H1 (cell line): ENCODE data around the gene TP53I11. TPM values are rescaled to one million over a fixed set of nuclear protein-coding genes. Genes with fewer than 3 reads are reported as not detected.

Experiments
- CREB1 ChIP-seq: IDR thresholded peaks from 2 replicates; pipeline ENCODE4 v1.6.1; 2012; ENCODE audit warnings: inconsistent platforms
- HDAC6 ChIP-seq: IDR thresholded peaks from one replicate; pipeline ENCODE4 v1.7.1; 2012; ENCODE audit warnings: low read depth, mild to moderate bottlenecking, inconsistent platforms, low read length, moderate library complexity
- MAFK ChIP-seq: IDR thresholded peaks from 2 replicates; pipeline ENCODE4 v1.6.1; 2012; ENCODE audit warnings: low read depth, mild to moderate bottlenecking, improper control_type of control experiment, low read length
- NANOG ChIP-seq: IDR thresholded peaks from 2 replicates; pipeline ENCODE4 v1.6.1; 2011; ENCODE audit warnings: low read length, low read depth, mild to moderate bottlenecking, inconsistent platforms; ENCODE audit not compliant: insufficient read depth, poor library complexity, severe bottlenecking
- RBBP5 ChIP-seq: IDR thresholded peaks from 2 replicates; pipeline ENCODE4 v1.7.1; 2012; ENCODE audit warnings: low read depth, mild to moderate bottlenecking, inconsistent platforms, low read length, moderate library complexity, borderline replicate concordance
- RFX5 ChIP-seq: IDR thresholded peaks from 2 replicates; pipeline ENCODE4 v1.6.1; 2011; ENCODE audit warnings: low read depth, low read length, improper control_type of control experiment, borderline replicate concordance
- SIN3A ChIP-seq, 2 experiments: IDR thresholded peaks in 1 of 2; conservative IDR thresholded peaks in 1 of 2; 2 replicates each; pipeline ENCODE4 v1.6.1; 2011 to 2012; ENCODE audit warnings: low read length in 2 of 2, improper control_type of control experiment in 1 of 2, low read depth in 1 of 2, mild to moderate bottlenecking in 1 of 2
- SP4 ChIP-seq: IDR thresholded peaks from 2 replicates; pipeline ENCODE4 v1.6.1; 2012; ENCODE audit warnings: low read length, inconsistent platforms
- TAF1 ChIP-seq: IDR thresholded peaks from 2 replicates; pipeline ENCODE4 v1.6.1; 2011; ENCODE audit warnings: mild to moderate bottlenecking, low read depth, low read length
- TEAD4 ChIP-seq: IDR thresholded peaks from 2 replicates; pipeline ENCODE4 v1.6.1; 2012; ENCODE audit warnings: low read depth, low read length, inconsistent platforms, mixed read lengths
- ZNF274 ChIP-seq: IDR thresholded peaks from 2 replicates; pipeline ENCODE4 v1.7.0; 2012; ENCODE audit warnings: low read length, borderline replicate concordance; ENCODE audit errors: extremely low read depth
- polyA plus RNA-seq, 7 experiments: library from polyadenylated mRNA; depleted of rRNA in 3 of 7; stranded (reverse) in 5 of 7; unstranded in 2 of 7; fragments of >200 nt in 5 of 7; fragments of 200-250 nt in 2 of 7; gene quantifications; 1 replicate in 5 of 7; 2 replicates in 1 of 7; 4 replicates in 1 of 7; pipeline versions ENCODE4 v1.2.1 to v1.2.3, GENCODE V29; 2011 to 2013; ENCODE audit warnings: missing spikeins in 2 of 7, mixed read lengths in 2 of 7
- total RNA-seq: library from RNA; stranded (reverse); fragmentation: NEBNext Ultra II Directional; extraction: Animal tissue kit (Norgen Biotek cat#: 25700); gene quantifications from 2 replicates; pipeline ENCODE4 v1.2.1, GENCODE V29; 2021

Gene TP53I11
- total and polyA plus RNA-seq, 2 of the 8 experiments (the other 6 are each of a cell fraction or from before 2014, with no cell fraction given): 34.0 to 46.3 TPM

- TF ChIP-seq CREB1 (no peak), RBBP5 (no peak), ZNF274 (no peak), RFX5 (no peak), TEAD4 (no peak), HDAC6 (no peak), NANOG (no peak), MAFK (no peak), SP4 (no peak), TAF1 (0 out of 2 replicates have a peak, but pooled peaks have one; percentile 16), SIN3A (conservative IDR thresholded peaks at IDR 0.05 in 1 of 2, IDR thresholded peaks at IDR 0.05 in 1 of 2; ENCODE audit: low read depth in 1 of 2, low read length in 2 of 2) (no peak)
These were observed 1.3 kb downstream of the TP53I11 start (continued) for GRCh38 chr11:44949160-44950030.
